HEK293 (cell line): ENCODE measurements around the gene PRKCQ.

Source experiments
- CTCF ChIA-PET: fragments of 350-600 bp; formaldehyde crosslinking; extraction: SDS; loops from one replicate; lab custom pipeline; 2021; ENCODE audit warnings: antibody characterized with exemption; lab: Yijun Ruan, JAX
- POLR2A ChIA-PET: fragments of 300-600 bp; formaldehyde crosslinking; extraction: SDS; loops from one replicate; lab custom pipeline; 2020; ENCODE audit warnings: antibody characterized with exemption, inconsistent platforms; lab: Yijun Ruan, JAX
- H3K27ac ChIP-seq: fragments of 200-500 bp; sonication (Bioruptor generic); 2 replicates; pipeline ENCODE4 v1.5.1; 2014; ENCODE audit warnings: low read depth, low read length, control low read depth, inconsistent platforms; ENCODE audit errors: extremely low read depth
- H3K36me3 ChIP-seq, 2 experiments: fragments of 200-500 bp in 1 of 2; sonication (Bioruptor generic) in 1 of 2; 1 replicate in 1 of 2; 2 replicates in 1 of 2; pipeline ENCODE4 v1.5.1; 2014 to 2017; ENCODE audit warnings: inconsistent platforms in 2 of 2, low read length in 2 of 2; ENCODE audit not compliant: control insufficient read depth in 2 of 2, insufficient read depth in 1 of 2
- H3K4me1 ChIP-seq: fragments of 200-500 bp; sonication (Bioruptor generic); 2 replicates; pipeline ENCODE4 v1.5.1; 2014; ENCODE audit warnings: mild to moderate bottlenecking, low read length, inconsistent platforms; ENCODE audit not compliant: control insufficient read depth, insufficient read depth
- H3K4me3 ChIP-seq: 2 replicates; pipeline ENCODE4 v1.5.1; 2011; ENCODE audit warnings: low read depth, mild to moderate bottlenecking, control low read depth, low read length, moderate library complexity
- H3K9me3 ChIP-seq: fragments of 200-500 bp; sonication (Bioruptor generic); 2 replicates; pipeline ENCODE4 v1.5.1; 2014; ENCODE audit warnings: low read depth, low read length, inconsistent platforms; ENCODE audit not compliant: control insufficient read depth, insufficient read depth
- INSM2 ChIP-seq: fragments of 450-650 bp; formaldehyde crosslinking; IDR thresholded peaks from 2 replicates; pipeline ENCODE4 v1.5.1; 2016; ENCODE audit warnings: missing biosample characterization, missing genetic modification characterization
- MEIS1 ChIP-seq: sonication (generic); formaldehyde crosslinking; IDR thresholded peaks from 2 replicates; pipeline ENCODE4 v1.8.1; 2022; ENCODE audit warnings: missing genetic modification reagents, mild to moderate bottlenecking, borderline replicate concordance
- MZF1 ChIP-seq: fragments of 450-650 bp; formaldehyde crosslinking; IDR thresholded peaks from 2 replicates; pipeline ENCODE4 v1.5.1; 2017; ENCODE audit warnings: missing biosample characterization, missing genetic modification characterization, borderline replicate concordance
- OVOL3 ChIP-seq: fragments of 450-650 bp; formaldehyde crosslinking; IDR thresholded peaks from 2 replicates; pipeline ENCODE4 v1.5.1; 2016; ENCODE audit warnings: missing biosample characterization, missing genetic modification characterization
- SALL2 ChIP-seq: fragments of 450-650 bp; formaldehyde crosslinking; IDR thresholded peaks from 2 replicates; pipeline ENCODE4 v1.5.0; 2017; ENCODE audit warnings: missing biosample characterization, mild to moderate bottlenecking, missing genetic modification characterization, borderline replicate concordance
- WT1 ChIP-seq: fragments of 450-650 bp; formaldehyde crosslinking; IDR thresholded peaks from 2 replicates; pipeline ENCODE4 v1.5.1; 2016; ENCODE audit warnings: missing biosample characterization, missing genetic modification characterization
- ZBTB17 ChIP-seq: fragments of 450-650 bp; formaldehyde crosslinking; IDR thresholded peaks from 2 replicates; pipeline ENCODE4 v1.5.1; 2016; ENCODE audit warnings: missing biosample characterization, missing genetic modification characterization
- ZNF112 ChIP-seq: fragments of 450-650 bp; formaldehyde crosslinking; IDR thresholded peaks from 2 replicates; pipeline ENCODE4 v1.5.0; 2017; ENCODE audit warnings: missing biosample characterization, missing genetic modification characterization
- ZNF133 ChIP-seq: fragments of 450-650 bp; formaldehyde crosslinking; IDR thresholded peaks from 2 replicates; pipeline ENCODE4 v1.5.1; 2016; ENCODE audit warnings: missing biosample characterization, missing genetic modification characterization
- ZNF157 ChIP-seq: fragments of 450-650 bp; formaldehyde crosslinking; IDR thresholded peaks from 2 replicates; pipeline ENCODE4 v1.5.1; 2016; ENCODE audit warnings: missing biosample characterization, missing genetic modification characterization
- ZNF266 ChIP-seq: fragments of 450-650 bp; formaldehyde crosslinking; IDR thresholded peaks from 2 replicates; pipeline ENCODE4 v1.5.1; 2016; ENCODE audit warnings: missing biosample characterization, missing genetic modification characterization, low read depth
- ZNF37A ChIP-seq: fragments of 450-650 bp; IDR thresholded peaks from 2 replicates; pipeline ENCODE4 v1.5.1; 2018; ENCODE audit warnings: missing biosample characterization, missing genetic modification characterization
- ZNF433 ChIP-seq: fragments of 450-650 bp; formaldehyde crosslinking; IDR thresholded peaks from 2 replicates; pipeline ENCODE4 v1.5.1; 2016; ENCODE audit warnings: missing biosample characterization, missing genetic modification characterization, low read depth
- ZNF513 ChIP-seq: fragments of 450-650 bp; IDR thresholded peaks from 2 replicates; pipeline ENCODE4 v1.5.1; 2018; ENCODE audit warnings: missing biosample characterization, missing genetic modification characterization
- ZNF549 ChIP-seq: fragments of 450-650 bp; IDR thresholded peaks from 2 replicates; pipeline ENCODE4 v1.5.1; 2018; ENCODE audit warnings: missing biosample characterization, missing genetic modification characterization, mild to moderate bottlenecking, inconsistent platforms, moderate library complexity
- ZNF555 ChIP-seq: fragments of 450-650 bp; formaldehyde crosslinking; conservative IDR thresholded peaks from 2 replicates; pipeline ENCODE4 v1.5.1; 2017; ENCODE audit warnings: missing biosample characterization, mild to moderate bottlenecking, missing genetic modification characterization, inconsistent platforms
- ZNF560 ChIP-seq: fragments of 450-650 bp; formaldehyde crosslinking; IDR thresholded peaks from 2 replicates; pipeline ENCODE4 v1.5.1; 2017; ENCODE audit warnings: missing biosample characterization, missing genetic modification characterization, borderline replicate concordance
- ZNF585B ChIP-seq: fragments of 450-650 bp; formaldehyde crosslinking; IDR thresholded peaks from 2 replicates; pipeline ENCODE4 v1.5.1; 2016; ENCODE audit warnings: missing biosample characterization, missing genetic modification characterization
- ZNF610 ChIP-seq: fragments of 450-650 bp; formaldehyde crosslinking; IDR thresholded peaks from 2 replicates; pipeline ENCODE4 v1.5.1; 2016; ENCODE audit warnings: missing biosample characterization, missing genetic modification characterization, borderline replicate concordance
- ZNF621 ChIP-seq: fragments of 450-650 bp; formaldehyde crosslinking; IDR thresholded peaks from 2 replicates; pipeline ENCODE4 v1.5.1; 2017; ENCODE audit warnings: missing biosample characterization, missing genetic modification characterization
- ZNF670 ChIP-seq: fragments of 450-650 bp; formaldehyde crosslinking; IDR thresholded peaks from 2 replicates; pipeline ENCODE4 v1.5.1; 2016; ENCODE audit warnings: missing biosample characterization, missing genetic modification characterization, low read depth
- ZNF843 ChIP-seq: fragments of 450-650 bp; formaldehyde crosslinking; IDR thresholded peaks from 2 replicates; pipeline ENCODE4 v1.5.1; 2016; ENCODE audit warnings: missing biosample characterization, missing genetic modification characterization
- ZXDB ChIP-seq: fragments of 450-650 bp; formaldehyde crosslinking; IDR thresholded peaks from 2 replicates; pipeline ENCODE4 v1.5.1; 2016; ENCODE audit warnings: missing biosample characterization, missing genetic modification characterization

The PRKCQ gene

GRCh38 chr10:6399231-6399741 is 180.8 kb downstream of the PRKCQ start:
- CTCF ChIA-PET: interaction anchor here (0.7 to 5.5 kb wide), 7 partner anchors 9 to 385 kb away, joined by 3 to 84 read pairs (median 5); partner anchors contain the start of gene PFKFB3
- Histone ChIP-seq H3K9me3 (no peaks in the 10 kb centered on the region), H3K27ac (no peak overlapping the region), H3K36me3 (no peaks in the 10 kb centered on the region), H3K4me3 (no peak overlapping the region), H3K4me1 (no peaks in the 10 kb centered on the region)
- POLR2A ChIA-PET: interaction anchor here (5.8 kb wide), 1 partner anchor 196 kb away, joined by 92 read pairs; the partner anchor contains the start of gene PFKFB3
- TF ChIP-seq ZNF560 (tag by site-specific recombination): no peak
- no peak for TF ChIP-seq ZNF433 (tag by site-specific recombination)
- TF ChIP-seq ZNF555 (tag by site-specific recombination): no peak
- no peak for TF ChIP-seq ZNF670 (tag by site-specific recombination)
- TF ChIP-seq ZNF133 (tag by site-specific recombination): no peak
- TF ChIP-seq MZF1 (tag by site-specific recombination): no peak
- TF ChIP-seq ZNF585B (tag by site-specific recombination): no peak
- no peak for TF ChIP-seq OVOL3 (tag by site-specific recombination)
- TF ChIP-seq, all 188 proteins: peak for 0

- H3K27ac ChIP-seq: no peak overlapping the region
- no peaks in the 10 kb centered on the region for H3K4me1 ChIP-seq
- CTCF ChIA-PET: interaction anchor here (0.9 to 5.5 kb wide), 2 partner anchors 52 to 196 kb away, joined by 7 to 84 read pairs; partner anchors contain the start of gene PFKFB3
- POLR2A ChIA-PET: interaction anchor here (5.8 kb wide), 1 partner anchor 196 kb away, joined by 92 read pairs; the partner anchor contains the start of gene PFKFB3
- no peaks in the 10 kb centered on the region for H3K9me3 ChIP-seq
- no peaks in the 10 kb centered on the region for H3K36me3 ChIP-seq
- TF ChIP-seq ZBTB17 (tag by site-specific recombination): no peak
- no peak for TF ChIP-seq SALL2 (tag by site-specific recombination)
- no peak for TF ChIP-seq INSM2 (tag by site-specific recombination)
- no peak for TF ChIP-seq ZNF157 (tag by site-specific recombination)
- TF ChIP-seq ZNF112 (tag by site-specific recombination): no peak
- no peak for TF ChIP-seq ZNF513
- TF ChIP-seq MEIS1 (CRISPR knock-in tag): no peak
- TF ChIP-seq ZXDB (tag by site-specific recombination): no peak
- TF ChIP-seq WT1 (tag by site-specific recombination): no peak
- TF ChIP-seq ZNF610: no peak
- TF ChIP-seq ZNF266 (tag by site-specific recombination): no peak
- TF ChIP-seq ZNF621 (tag by site-specific recombination): no peak
- TF ChIP-seq ZNF37A (tag by site-specific recombination): no peak
- TF ChIP-seq ZNF843 (tag by site-specific recombination): no peak
- no peak for TF ChIP-seq ZNF549 (tag by site-specific recombination)
- H3K4me3 ChIP-seq: no peak overlapping the region
Observed at GRCh38 chr10:6398399-6398798, 181.7 kb downstream of the PRKCQ start.
